AML-193 (cell line): ENCODE results near the gene SLC38A2.
A peak's percentile ranks its signal among the peaks of the same experiment; 100 is the strongest.
"Not testable (repeated sequence)": the region's sequence is repeated elsewhere in the genome, so short reads cannot be mapped to it uniquely, and the experiment has no call there.

Experiments
- DNase-seq, 2 experiments: peaks; one replicate each; lab custom pipeline; 2025; lab: John Stamatoyannopoulos, UW

Gene SLC38A2

DNA sequence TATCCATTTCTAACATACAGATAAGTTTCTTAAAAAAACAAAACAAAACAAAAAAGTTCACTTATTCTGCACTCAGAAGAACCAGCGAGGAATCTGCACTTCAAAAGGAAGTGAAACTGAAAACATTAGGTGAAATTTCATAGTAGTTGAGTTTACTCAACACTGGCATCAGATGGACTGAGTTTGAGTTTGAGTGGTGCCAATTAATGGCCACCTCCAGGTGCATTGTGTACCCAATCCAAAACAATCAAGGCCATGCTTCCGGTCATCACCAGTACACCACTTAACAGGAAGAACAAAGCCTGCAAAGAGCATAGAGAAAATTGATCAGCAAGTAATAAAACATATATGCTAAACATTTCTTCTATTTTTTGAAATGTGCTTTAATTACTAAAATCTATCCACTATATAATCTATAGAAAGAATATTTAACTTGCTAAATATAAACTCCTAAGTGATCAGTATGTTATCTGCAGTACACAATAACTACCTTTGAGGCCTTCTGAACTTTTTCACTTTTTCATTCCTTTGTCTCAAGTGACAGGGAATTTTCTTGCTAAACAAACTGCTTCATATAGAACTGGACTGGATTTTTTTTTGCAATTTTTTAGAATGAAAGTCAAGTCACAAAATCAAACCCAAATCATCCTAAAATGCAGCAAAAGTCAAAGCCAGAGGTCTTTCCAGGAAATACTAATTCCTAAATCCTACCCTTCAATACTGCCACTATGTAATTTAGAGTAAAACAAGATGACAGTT lies 11.5 kb downstream of the SLC38A2 start:
- DNase-seq, result no peak

DNA sequence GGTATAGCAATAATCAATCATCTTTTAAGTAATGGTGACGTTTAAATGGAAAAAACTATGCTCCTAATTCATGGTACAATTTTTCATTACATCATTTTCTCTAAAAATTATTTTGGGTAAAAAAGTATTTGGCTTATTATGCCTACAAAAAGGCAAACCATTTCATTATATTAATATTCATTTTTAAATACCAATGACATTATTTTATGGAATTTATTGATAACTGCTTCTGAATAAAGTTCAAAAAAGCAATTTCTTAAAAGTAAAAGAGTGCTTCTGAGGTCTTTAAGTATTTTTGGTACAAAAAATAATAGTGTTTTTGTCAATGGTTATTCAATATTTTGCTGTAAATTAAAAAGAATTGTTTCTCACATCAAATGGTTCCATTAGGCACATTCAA lies 12.2 kb downstream of the SLC38A2 start:
- DNase-seq, result no peak

DNA sequence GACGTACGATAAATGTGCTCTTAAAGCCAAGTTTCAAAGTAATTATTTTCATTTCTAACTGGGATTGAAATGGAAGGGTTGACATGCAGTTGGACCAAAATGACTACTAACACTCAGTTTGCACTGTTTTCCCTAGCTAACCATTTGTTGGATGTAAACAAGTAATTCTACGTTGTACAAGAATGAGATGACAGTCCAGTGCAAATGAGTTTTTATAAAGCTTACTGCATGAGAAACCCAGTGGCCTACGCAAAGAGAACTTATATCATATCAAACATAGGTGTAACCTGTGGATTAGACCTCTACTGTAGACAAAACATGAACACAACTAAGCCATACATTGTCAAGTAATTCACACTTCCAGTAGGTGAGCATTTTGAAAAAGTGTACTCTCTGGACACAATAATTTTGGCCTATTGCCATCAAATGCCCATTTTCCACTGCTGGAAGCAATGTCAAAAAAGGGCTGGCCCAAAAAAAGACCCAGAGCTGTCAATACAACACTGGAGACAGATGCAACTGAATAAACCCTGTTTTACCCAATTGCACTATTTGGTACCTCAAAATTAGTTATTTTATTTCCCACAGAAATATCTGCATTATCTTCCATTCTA lies 12.8 kb downstream of the SLC38A2 start:
- DNase-seq, result no peak

DNA sequence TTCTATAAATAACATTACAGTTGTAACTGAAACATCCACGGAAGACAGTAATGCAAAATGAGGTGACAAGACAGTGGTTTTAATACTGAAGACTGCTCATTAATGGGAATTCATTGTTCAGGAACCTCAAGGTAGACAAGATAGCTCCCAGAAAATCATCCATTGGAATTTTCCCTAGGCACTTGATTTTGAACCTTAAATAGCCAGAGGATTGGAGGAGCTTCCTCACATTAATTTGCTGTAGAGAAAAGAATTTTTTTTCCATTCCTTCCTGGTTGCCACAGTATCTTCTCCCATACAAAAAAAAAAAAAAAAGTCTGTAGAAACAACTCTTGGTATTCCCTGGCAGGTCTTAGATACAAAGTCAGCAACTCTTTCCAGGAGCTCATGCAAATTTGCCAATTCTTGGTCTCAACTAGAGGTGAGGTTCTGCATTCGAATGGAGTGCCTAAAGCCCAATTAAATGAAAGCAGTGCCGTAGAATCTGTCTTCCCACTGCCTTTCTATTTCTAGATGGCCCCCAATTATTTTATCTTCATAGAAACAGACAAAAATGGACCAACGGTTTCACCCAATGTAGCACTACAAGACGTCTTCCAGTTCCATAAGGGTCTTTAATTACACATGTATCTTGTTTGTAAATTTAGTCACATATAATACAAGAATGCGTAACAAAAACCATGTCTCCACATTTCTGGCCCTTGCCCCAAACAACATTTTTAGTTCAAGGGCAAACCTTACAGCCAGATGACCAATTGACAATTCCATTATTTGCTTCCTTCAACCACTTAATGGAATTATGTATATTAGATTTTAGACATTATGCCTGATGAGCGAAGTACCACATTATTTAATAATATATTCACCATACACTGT lies 13.5 kb downstream of the SLC38A2 start:
- no peak for DNase-seq

DNA sequence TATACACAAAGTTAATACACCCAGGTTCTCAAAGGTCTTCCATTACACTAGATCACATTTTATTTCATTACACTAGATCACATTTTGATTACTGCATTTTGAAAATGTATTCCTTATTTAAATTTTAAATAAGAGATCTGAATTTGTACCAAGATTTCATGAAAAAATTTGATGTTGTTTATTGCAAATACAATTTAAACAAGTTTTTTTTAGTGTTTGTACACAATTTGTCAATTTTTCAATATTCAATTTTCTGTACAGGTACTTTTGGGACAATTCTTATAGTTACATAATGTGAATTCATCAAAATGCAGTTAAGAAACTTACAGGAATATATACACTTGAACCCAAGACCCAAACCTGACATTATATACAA lies 14.3 kb downstream of the SLC38A2 start:
- no peak for DNase-seq

DNA sequence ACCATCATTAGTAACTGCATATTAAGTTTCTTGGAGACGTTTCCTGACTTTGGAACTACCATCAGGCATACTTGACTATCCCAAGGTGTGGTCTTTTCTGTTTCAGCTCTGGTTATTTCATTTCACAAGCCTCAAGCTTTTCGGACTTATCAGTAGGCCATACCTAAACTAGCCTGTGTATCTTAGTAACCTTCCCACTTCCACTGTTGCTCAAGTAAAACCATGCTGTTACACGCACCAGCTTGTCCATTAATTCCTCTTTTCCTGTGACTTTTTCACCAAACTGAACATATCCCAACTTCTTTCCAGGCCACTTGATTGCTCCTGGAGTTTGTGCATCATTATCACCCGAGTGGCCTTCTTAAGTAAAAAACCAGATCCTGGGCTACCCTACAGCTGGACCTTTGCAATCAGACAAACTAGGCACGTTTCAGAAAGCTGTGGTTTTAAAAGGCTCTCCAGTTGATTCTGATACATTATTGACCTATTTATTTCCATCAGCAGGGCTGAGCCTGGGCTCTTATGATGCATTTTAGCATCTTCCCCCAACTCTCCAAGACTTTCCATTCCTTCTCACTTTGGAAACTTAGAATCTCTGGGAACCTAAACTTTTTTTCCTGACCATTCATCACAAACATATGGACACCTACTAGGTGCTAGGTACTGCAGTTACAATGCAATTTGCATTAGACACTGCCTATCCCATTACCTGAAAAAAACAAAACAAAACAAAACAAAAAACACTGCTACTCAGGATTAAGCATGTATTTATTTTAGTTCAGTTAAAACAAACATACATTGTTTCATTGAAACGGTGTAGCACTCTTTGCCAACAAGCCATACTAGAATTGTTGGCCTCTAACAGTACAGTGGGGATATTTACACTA lies 14.9 kb downstream of the SLC38A2 start:
- DNase-seq, result peak in 1 of 2 experiments; percentile 4

DNA sequence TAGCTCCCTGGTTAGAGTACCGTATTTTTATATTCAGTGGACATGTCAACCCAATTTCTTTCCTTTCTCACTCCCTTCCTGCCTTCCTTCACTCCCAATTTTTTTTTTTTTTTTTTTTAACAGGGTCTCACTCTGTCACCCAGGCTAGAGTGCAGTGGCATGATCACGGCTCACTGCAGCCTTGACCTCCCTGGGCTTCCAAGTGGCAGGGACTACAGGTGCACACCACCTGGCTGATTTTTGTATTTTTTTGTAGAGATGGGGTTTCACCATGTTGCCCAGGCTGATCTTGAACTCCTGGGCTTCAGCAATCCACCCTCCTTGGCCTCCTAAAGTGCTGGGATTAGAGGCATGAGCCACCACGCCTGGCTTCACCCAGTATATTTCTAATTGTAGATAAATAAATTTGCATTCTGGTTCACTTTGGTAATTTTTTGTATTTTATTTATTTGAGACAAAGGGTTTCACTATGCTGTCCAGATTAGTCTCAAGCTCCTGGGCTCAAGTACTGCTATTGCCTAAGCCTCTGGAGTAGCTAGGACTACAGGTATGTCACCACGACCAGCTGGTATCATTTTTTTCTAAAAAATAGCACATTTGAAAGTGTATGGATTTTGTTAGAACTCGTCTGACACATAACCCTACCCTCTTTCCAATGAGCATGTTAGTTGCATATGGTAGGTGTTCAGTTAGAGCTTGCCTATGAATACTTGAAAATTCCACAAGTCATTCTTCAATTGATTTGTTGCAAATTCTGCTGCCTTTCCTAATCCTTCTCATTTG lies 15.7 kb downstream of the SLC38A2 start:
- DNase-seq, result no peak

DNA sequence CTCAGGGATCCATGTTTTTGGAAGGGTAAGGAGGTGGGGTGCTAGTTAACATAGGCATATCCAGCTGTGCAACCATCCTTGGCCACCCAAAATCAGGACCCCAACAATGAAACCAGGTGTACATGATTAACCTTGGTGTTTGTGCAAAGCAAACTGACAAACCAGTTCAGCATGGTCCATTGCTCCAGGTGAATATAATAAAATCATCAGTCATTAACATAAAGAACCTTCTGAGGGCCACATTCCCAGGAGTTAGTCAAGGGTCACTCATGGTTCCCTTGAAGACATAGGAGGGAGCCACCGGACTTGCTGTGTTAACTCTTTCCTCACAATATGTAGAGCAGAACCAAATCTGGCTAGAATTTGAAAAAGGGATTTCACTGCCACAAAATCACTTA lies 17.8 kb downstream of the SLC38A2 start:
- no peak for DNase-seq

DNA sequence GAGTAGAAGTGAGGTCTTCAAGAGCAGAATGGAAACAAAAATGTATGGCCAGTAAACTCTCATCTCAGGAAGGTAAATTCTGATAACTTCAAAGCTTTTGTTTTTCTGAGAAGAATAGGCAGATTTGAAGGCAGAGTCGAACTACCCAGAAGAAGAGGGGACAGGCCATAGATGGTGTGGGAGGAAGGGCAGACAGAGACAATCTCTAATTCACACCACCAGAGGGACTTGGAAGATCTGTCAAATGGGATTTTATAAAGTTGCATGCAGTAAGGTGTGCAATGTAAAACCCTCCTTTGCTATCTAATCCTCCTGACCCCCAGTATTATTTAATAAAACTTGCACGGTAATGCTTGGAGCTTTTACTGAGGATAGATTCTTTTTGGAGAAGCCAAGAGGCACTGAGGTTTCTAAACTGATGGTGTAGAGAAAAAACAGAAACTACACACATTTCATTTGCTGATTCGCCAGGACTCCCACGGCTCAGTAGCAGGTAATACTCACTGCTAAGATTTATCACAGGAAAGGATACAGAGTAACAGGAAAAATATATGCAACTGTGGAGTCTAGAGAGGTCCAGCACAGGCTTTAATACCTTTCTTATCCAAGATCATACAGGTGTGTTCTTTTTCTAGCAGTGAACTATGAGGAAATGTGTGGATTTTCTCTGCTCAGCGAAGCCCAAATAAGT lies 18.3 kb downstream of the SLC38A2 start:
- peak in 1 of 2 experiments; percentile 33 for DNase-seq

DNA sequence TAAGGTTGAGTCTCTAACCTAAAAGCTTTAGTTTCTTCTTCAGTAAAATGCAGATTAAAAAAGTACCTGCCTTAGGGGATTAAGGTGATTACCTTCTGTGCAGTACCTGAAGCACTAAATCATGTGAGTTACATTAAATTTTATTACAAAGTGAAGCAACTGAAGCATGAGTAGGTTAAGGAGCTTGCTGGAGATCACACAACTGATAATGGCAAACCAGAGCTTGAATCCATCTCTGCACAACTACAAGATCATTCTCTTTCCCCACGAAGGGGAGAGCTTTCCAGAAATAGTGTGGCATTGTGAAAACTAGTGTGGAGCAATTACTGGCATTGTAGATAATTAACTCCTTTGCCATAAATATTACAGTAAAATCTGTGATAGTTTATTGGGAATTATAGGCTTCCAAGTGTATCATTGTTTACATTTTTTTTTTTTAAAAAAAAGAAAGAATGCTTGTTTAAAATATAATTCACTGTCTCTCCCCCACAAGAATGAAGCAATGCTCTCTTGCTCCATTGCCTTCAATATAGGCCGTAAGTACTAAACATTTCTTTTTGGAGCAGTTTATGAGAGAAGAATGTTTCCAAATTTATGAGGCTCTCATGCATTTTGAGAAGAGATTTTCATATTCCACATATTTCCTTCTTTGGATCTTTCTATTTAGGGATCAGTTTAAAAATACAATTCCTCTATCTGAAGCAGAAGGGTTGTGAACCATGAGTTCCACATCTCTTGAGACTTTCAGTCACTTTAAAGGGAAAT lies 20.5 kb downstream of the SLC38A2 start:
- DNase-seq, result no peak

DNA sequence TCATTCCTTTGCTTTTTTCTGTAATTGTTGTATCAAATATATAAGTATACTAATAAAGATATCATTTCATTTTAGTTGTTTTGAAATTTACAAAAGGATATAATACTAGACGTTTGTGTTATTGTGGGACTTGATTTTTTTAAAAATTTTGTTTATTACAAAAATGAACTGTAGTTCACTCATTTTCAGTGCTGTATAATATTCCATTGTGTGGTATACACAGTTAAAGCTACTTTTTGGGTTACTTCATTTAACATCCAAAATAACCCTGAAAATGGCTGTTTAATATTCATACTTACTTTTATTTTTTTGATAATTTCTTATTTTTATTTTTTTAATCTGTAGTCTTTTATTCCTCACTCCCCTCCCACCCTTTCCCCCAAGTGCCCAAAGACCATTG lies 21.4 kb downstream of the SLC38A2 start:
- no peak for DNase-seq

DNA sequence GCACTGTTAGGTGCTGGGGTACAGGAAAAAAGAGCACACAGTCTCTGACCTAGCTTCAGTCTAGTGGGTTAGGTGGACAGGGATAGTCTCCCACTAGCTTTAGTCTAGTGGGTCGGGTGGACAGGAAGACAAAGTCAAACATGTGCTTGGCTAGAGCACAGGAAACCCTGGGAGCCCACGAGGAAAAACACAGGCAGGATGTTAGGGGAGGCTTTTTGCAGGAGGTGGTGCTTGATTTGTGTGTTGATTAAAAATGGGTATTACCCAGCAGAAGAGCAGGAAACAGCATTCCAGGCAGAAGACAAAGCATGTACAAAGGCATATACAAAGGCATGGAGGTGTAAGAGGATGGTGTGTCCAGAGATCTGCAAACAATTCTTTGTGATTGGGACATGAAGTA lies 23.3 kb downstream of the SLC38A2 start:
- no peak for DNase-seq

DNA sequence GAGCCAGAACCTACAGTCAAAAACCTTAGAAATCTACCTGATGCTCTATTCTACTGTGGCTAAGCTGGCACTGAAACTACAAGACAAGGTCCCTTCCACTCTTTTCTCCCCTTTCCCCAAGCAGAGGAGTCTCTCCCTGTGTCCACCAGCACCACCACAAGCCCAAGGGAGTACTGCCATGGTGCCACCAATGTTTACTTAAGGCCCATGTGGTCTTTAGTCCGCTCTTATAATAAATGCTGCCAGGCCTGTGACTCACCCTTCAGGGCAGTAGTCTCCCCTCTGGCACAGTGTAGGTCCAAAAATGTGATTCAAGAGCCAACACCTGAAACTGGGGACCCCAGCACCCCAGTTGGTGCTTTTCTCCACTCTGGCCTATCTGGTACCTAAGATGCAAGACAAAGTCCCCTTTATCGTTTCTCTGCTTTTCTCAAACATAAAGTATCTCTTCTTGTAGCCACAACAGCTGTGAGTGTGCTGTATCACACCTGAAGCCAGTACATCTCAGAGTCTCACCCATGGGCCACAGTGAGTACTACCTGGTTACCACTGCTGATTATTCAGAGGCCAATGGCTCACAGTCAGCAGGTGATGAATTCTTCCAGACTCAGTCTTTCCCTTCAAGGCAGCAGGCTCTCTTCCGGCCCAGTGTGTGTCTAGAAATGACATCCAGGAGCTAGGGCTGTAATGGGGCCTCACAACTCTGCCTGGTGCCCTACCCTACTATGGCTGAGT lies 29.3 kb downstream of the SLC38A2 start:
- no peak for DNase-seq

DNA sequence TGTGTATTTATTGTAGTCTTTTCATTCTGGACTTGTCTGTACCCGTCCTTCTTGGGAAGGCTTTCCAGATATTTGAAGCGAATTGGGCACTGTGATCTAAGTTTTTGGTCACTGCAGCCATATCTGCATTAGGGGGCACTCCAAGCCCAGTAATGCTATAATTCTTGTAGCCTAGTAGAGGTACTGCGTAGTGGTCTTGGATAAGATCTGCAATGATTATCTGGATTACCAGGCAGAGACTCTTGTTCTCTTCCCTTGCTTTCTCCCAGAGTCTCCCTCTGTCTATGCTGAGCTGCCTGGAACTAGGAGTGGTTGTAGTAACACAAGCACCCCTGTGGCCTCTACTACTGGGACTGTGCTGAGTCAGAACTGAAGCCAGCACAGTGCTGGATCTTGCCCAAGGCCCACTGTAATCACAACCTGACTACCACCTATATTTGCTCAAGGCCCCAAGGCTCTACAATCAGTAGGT lies 30.0 kb downstream of the SLC38A2 start:
- DNase-seq, result peak in 1 of 2 experiments; percentile 37

DNA sequence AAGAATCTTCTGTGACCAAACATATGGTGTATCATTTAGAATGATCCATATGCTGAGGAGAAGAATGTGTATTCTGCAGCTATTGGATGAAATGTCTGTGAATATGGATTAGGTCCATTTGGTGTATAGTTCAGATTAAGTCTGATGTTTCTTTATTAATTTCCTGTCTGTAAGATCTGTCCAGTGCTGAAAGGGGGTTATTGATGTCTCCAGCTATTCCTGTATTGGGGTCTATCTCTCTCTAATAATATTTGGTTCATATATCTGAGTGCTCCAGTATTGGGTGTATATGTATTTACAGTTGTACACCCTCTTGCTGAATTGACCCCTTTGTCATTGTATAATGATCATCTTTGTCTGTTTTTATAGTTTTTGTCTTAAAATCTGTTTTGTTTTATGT lies 33.5 kb downstream of the SLC38A2 start:
- DNase-seq, result no peak

DNA sequence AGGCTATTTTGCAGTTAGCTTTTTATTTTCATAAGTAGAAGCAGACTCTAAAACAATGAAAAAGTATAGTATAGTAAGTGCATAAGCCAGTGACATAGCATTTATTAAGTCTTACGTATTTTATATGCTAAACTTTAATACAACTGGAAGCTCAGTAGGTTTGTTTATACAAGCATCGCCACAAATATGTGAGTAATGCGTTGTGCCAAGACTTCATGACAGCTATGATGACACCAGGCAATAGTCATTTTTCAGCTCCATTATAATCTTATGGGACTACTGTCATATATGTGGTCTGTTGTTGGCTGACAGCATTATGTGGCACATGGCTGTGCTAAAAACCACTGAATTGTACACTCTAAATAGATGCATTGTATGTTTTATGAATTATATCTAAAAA lies 40.3 kb downstream of the SLC38A2 start:
- no peak for DNase-seq

DNA sequence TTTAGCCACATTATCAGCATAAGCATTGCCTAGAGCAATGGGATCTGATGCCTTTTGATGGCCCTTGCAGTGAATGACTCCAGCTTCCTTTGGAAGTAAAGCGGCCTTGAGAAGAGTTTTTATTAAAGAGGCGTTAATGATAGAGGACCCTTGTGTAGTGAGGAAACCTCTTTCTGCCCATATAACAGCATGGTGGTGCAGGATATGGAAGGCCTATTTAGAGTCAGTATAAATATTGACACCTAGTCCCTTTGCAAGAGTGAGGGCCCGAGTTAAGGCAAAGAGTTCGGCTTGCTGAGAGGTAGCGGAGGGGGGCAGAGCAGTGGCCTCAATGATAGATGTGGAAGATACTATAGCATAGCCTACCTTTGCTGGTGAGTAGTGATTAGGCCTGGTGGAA lies 47.5 kb downstream of the SLC38A2 start:
- not testable (repeated sequence) for DNase-seq

DNA sequence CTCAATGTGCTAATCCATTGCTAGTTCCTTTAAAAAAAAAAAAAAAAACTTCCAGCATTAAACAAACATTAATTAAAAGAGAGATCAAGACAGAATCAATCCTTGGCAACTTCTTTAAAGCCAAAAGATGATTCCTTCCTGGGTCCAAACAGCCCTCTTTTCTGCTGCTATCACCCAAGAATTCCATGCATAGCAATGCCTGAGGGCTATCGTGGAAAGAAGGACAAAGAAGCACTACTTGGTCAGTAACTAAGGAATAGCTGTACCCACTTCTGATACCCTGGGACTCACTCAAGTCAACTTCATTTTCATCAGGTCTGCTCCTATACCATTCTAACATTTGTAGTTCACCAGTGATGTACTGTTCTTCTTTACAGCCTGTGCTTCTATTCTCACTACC lies 51.8 kb downstream of the SLC38A2 start:
- DNase-seq, result no peak

DNA sequence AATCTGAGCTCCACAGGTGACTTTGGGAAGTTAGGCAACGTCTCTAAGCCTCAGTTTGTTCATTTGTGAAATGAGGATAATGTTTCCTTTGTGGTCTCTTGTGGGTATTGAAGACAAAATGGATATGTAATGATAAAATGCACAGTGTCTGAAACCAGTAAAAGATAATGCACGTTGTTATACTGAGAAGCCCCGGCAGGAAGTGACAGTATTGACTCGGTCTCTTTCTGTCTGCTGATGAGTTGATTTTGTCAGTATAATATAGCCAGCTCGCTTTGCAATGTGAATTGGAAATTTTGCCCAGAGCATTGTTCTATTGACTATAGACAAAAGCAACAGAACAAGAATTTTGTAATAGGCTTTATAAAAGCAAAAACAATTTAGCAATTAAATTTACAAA lies 54.5 kb downstream of the SLC38A2 start:
- no peak for DNase-seq
